ENCODE data around the gene CENPW.

DNA sequence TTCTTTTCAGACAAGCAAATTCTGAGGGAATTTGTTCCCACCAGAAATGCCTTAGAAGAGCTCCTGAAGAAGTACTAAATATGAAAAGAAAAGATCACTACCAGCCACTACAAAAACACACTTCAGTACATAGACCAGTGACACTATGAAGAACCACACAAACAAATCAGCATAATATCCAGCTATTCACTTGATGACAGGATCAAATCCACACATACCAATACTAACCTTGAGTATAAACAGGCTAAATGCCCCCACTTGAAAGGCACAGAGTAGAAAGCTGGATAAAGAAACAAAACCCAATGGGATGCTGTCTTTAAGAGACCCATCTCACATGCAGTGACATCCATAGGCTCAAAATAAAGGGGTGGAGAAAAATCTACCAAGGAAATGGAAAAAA is 43.3 kb downstream of the CENPW start:
- TF ChIP-seq, protein P1, sequence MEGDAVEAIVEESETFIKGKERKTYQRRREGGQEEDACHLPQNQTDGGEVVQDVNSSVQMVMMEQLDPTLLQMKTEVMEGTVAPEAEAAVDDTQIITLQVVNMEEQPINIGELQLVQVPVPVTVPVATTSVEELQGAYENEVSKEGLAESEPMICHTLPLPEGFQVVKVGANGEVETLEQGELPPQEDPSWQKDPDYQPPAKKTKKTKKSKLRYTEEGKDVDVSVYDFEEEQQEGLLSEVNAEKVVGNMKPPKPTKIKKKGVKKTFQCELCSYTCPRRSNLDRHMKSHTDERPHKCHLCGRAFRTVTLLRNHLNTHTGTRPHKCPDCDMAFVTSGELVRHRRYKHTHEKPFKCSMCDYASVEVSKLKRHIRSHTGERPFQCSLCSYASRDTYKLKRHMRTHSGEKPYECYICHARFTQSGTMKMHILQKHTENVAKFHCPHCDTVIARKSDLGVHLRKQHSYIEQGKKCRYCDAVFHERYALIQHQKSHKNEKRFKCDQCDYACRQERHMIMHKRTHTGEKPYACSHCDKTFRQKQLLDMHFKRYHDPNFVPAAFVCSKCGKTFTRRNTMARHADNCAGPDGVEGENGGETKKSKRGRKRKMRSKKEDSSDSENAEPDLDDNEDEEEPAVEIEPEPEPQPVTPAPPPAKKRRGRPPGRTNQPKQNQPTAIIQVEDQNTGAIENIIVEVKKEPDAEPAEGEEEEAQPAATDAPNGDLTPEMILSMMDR (IDR thresholded peaks at IDR 0.05), result no peak
- no peak for TF ChIP-seq POLR2A (IDR thresholded peaks at IDR 0.05)
